T-cell (primary cell): Measurements from ENCODE around the gene SPATA13. TPM values are rescaled to one million over a fixed set of nuclear protein-coding genes. Genes with fewer than 3 reads are reported as not detected.
A peak's percentile ranks its signal among the peaks of the same experiment; 100 is the strongest.

Experiments
- ATAC-seq, 4 experiments: fragments of 200-7000 bp in 3 of 4; fragments of 150-1000 bp in 1 of 4; cut with Tn5 transposase; replicated peaks in 1 of 4; 1 replicate in 3 of 4; 2 replicates in 1 of 4; pipeline ENCODE4 v1.10.0; 2021; ENCODE audit warnings: moderate library complexity in 3 of 4, mild to moderate bottlenecking in 2 of 4, moderate number of reproducible peaks in 1 of 4
- CTCF ChIA-PET, 2 donors: fragments of 300-600 bp; sonication (Branson Sonifier 250); formaldehyde crosslinking; loops; one replicate each; lab custom pipeline; 2022; ENCODE audit warnings: antibody characterized with exemption in 2 of 2; lab: Charles Lee
- POLR2A ChIA-PET, 2 donors: fragments of 300-600 bp; sonication (Branson Sonifier 250); formaldehyde crosslinking; loops; one replicate each; lab custom pipeline; 2022; ENCODE audit warnings: antibody characterized with exemption in 2 of 2; lab: Charles Lee
- DNase-seq, 35 experiments: peaks; one replicate each; pipeline versions ENCODE4 v3.0.0 to v3.0.0-alpha.2; 2013 to 2023
- H3K27ac ChIP-seq: one replicate; pipeline ENCODE4 v1.5.1; 2013; ENCODE audit warnings: low read length
- H3K27me3 ChIP-seq, 2 experiments: replicated peaks in 1 of 2; 1 replicate in 1 of 2; 2 replicates in 1 of 2; pipeline versions ENCODE4 v1.6.1 to v1.7.0; 2013; ENCODE audit warnings: low read length in 1 of 2, mixed read lengths in 1 of 2; ENCODE audit not compliant: control insufficient read depth in 2 of 2, insufficient read depth in 2 of 2; ENCODE audit errors: extremely low read depth in 1 of 2
- H3K36me3 ChIP-seq, 2 donors: 1 replicate in 1 of 2; 2 replicates in 1 of 2; pipeline versions ENCODE4 v1.6.1 to v1.7.0; 2013; ENCODE audit warnings: low read length in 1 of 2; ENCODE audit not compliant: control insufficient read depth in 2 of 2, insufficient read depth in 1 of 2; ENCODE audit errors: extremely low read depth in 1 of 2
- H3K4me1 ChIP-seq, 2 experiments: 1 replicate in 1 of 2; 2 replicates in 1 of 2; pipeline versions ENCODE4 v1.6.1 to v1.7.0; 2013; ENCODE audit warnings: low read length in 2 of 2, mixed read lengths in 1 of 2; ENCODE audit not compliant: insufficient read depth in 2 of 2, control insufficient read depth in 1 of 2; ENCODE audit errors: extremely low read depth in 1 of 2
- H3K4me3 ChIP-seq, 2 donors: 1 replicate in 1 of 2; 2 replicates in 1 of 2; pipeline versions ENCODE4 v1.5.1 to v1.7.0; 2013; ENCODE audit warnings: mild to moderate bottlenecking in 2 of 2, low read length in 1 of 2, moderate library complexity in 1 of 2; ENCODE audit not compliant: control insufficient read depth in 1 of 2; ENCODE audit errors: extremely low read depth in 1 of 2
- H3K9me3 ChIP-seq: 2 replicates; pipeline ENCODE4 v1.7.0; 2013
- H3K27ac Mint-ChIP-seq, 2 donors: one replicate each; pipeline ENCODE4 v1.8.0; 2020 to 2021; ENCODE audit warnings: mild to moderate bottlenecking in 2 of 2, mixed read lengths in 2 of 2
- H3K27me3 Mint-ChIP-seq, 2 donors: one replicate each; pipeline ENCODE4 v1.8.0; 2021 to 2022; ENCODE audit warnings: mixed read lengths in 2 of 2
- H3K36me3 Mint-ChIP-seq: one replicate; pipeline ENCODE4 v1.8.0; 2021; ENCODE audit warnings: mixed read lengths
- H3K4me1 Mint-ChIP-seq, 3 donors: one replicate each; pipeline ENCODE4 v1.8.0; 2020 to 2022; ENCODE audit warnings: mixed read lengths in 3 of 3, mild to moderate bottlenecking in 1 of 3
- H3K4me3 Mint-ChIP-seq, 3 donors: one replicate each; pipeline ENCODE4 v1.8.0; 2020 to 2022; ENCODE audit warnings: mild to moderate bottlenecking in 3 of 3, mixed read lengths in 3 of 3, moderate library complexity in 3 of 3
- H3K9me3 Mint-ChIP-seq, 3 donors: one replicate each; pipeline ENCODE4 v1.8.0; 2020 to 2022; ENCODE audit warnings: mixed read lengths in 3 of 3
- WGBS: methylation state at CpG from one replicate; pipeline ENCODE4 v1.1.5; 2013; ENCODE audit warnings: missing lambda C conversion rate; ENCODE audit not compliant: insufficient coverage; 5-methylcytosine and 5-hydroxymethylcytosine counted together
- total RNA-seq, 35 experiments: library from RNA in 6 of 35; stranded (reverse) in 6 of 35; fragments of 120-200 nt in 1 of 35; gene quantifications; one replicate each; pipeline versions ENCODE4 v1.2.1 to v1.2.4 and lab custom pipeline; 2013 to 2026

Gene SPATA13
- total RNA-seq, 5 donors from 2014 or later (not counting 1 experiment from before 2014, with no cell fraction given): 90.3 to 109 (median 104) TPM

- Histone ChIP-seq H3K4me1 (no peaks in the 10 kb centered on the region), H3K4me3 (no peak overlapping the region), H3K9me3 (no peaks in the 10 kb centered on the region), H3K36me3 (no peaks in the 10 kb centered on the region), H3K27ac (no peak overlapping the region), H3K27me3 (no peaks in the 10 kb centered on the region)
- peaks cover 0 to 2% of the 10 kb centered on the region in 2 donors for H3K27me3 Mint-ChIP-seq
- ChIA-PET CTCF (interaction anchor here in 1 of 2 donors (0.6 kb wide), 1 partner anchor 474 kb away, joined by 4 read pairs; no protein-coding TSS in a partner anchor), POLR2A (no interaction called here)
- H3K36me3 Mint-ChIP-seq: no peaks in the 10 kb centered on the region
- peaks cover 0 to 9% (median 0%) of the 10 kb centered on the region in 3 donors for H3K4me1 Mint-ChIP-seq
- no peak overlapping the region for H3K27ac Mint-ChIP-seq
- H3K9me3 Mint-ChIP-seq: no peaks in the 10 kb centered on the region
- WGBS: 78% methylated on average over 1 of the region's 2 CpGs
- H3K4me3 Mint-ChIP-seq: no peak overlapping the region
- DNase-seq: no peak
- no peak for ATAC-seq
Measured at GRCh38 chr13:24151864-24152263, 8.7 kb upstream of the SPATA13 start.

DNA sequence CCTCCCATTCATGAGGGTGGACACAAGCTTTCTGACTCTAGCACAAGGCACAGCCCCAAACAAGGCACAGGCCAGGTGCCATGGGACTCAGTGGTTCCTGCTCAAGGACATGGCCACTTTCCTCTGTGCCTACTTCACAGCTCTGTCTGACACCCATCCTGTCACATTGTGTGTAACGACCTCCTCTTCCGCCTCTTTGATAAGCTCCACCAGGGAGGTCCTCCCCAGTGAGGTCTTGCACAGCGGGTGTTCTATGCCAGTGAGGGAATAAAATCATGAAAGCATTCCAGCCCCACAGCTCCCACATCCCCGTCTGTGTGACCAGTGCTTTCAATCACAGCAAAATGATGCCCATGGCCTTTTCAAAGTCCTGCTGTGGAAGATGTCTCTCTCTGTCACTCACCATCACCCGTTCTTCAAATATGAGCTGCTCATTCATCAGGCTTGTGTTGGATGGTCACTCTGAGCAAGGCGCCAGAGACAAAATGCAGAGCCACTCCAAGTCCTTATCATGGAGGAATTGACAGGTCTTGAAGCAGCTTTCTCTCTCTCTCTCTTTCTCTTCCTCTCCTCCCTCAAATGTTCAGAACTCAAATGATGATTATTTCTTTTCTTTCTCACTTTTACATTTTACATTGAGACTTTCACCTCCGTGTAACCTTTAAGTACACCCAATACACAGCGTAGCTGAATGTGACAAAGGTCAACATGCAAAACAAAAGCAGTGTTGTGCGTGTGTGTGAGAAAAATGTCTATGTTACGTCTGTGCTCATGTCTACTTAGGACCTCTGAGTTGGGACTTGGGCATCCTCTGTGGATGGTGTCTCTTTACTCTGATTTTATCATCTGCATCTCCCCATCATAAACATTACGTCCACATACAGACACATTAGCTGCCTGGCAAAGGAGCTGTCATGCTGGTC, 8.0 kb upstream of the SPATA13 start:
- no peak overlapping the region for H3K27ac Mint-ChIP-seq

GRCh38 chr13:24153347-24153746, 7.2 kb upstream of the SPATA13 start:
- H3K27ac ChIP-seq: no peak overlapping the region
- H3K36me3 ChIP-seq: no peaks in the 10 kb centered on the region
- ChIA-PET CTCF (no interaction called here), POLR2A (interaction anchor here in 1 of 2 donors (0.6 kb wide), 1 partner anchor 86 kb away, joined by 7 read pairs; no protein-coding TSS in a partner anchor)
- DNase-seq (no peak), ATAC-seq (no peak)
- Mint-ChIP-seq H3K4me3 (no peak overlapping the region), H3K9me3 (no peaks in the 10 kb centered on the region), H3K27ac (no peak overlapping the region), H3K36me3 (no peaks in the 10 kb centered on the region), H3K4me1 (peaks cover 0 to 9% (median 0%) of the 10 kb centered on the region in 3 donors), H3K27me3 (peaks cover 0 to 2% of the 10 kb centered on the region in 2 donors)
- H3K4me3 ChIP-seq: no peak overlapping the region
- no CpG with 5 or more reads among the region's 3 CpGs for WGBS
- no peaks in the 10 kb centered on the region for H3K27me3 ChIP-seq
- no peaks in the 10 kb centered on the region for H3K9me3 ChIP-seq
- no peaks in the 10 kb centered on the region for H3K4me1 ChIP-seq

More for the DNA sequence above, 8.0 kb upstream of the SPATA13 start:
- Histone ChIP-seq H3K27ac (no peak overlapping the region), H3K36me3 (no peaks in the 10 kb centered on the region), H3K4me3 (no peak overlapping the region), H3K9me3 (no peaks in the 10 kb centered on the region), H3K27me3 (no peaks in the 10 kb centered on the region), H3K4me1 (no peaks in the 10 kb centered on the region)
- no peak for ATAC-seq
- WGBS: 90% methylated on average over 5 of the region's 11 CpGs
- Mint-ChIP-seq H3K9me3 (no peaks in the 10 kb centered on the region), H3K4me1 (peaks cover 0 to 9% (median 0%) of the 10 kb centered on the region in 3 donors), H3K4me3 (no peak overlapping the region), H3K36me3 (no peaks in the 10 kb centered on the region), H3K27me3 (peaks cover 0 to 2% of the 10 kb centered on the region in 2 donors)
- POLR2A ChIA-PET: interaction anchor here in 1 of 2 donors (0.5 kb wide), 1 partner anchor 465 kb away, joined by 3 read pairs; no protein-coding TSS in a partner anchor
- DNase-seq: peak in 2 of 35 experiments; percentile 3 to 4
- CTCF ChIA-PET: interaction anchor here in 1 of 2 donors (0.6 kb wide), 1 partner anchor 66 kb away, joined by 6 read pairs; no protein-coding TSS in a partner anchor

- no peak overlapping the region for H3K27ac Mint-ChIP-seq
- ATAC-seq (no peak), DNase-seq (no peak)
- H3K9me3 Mint-ChIP-seq: no peaks in the 10 kb centered on the region
- no peaks in the 10 kb centered on the region for H3K27me3 Mint-ChIP-seq
- Histone ChIP-seq H3K36me3 (no peaks in the 10 kb centered on the region), H3K27ac (no peak overlapping the region), H3K4me1 (no peaks in the 10 kb centered on the region), H3K27me3 (no peaks in the 10 kb centered on the region), H3K9me3 (no peaks in the 10 kb centered on the region), H3K4me3 (no peak overlapping the region)
- 100% methylated on average over 2 of the region's 5 CpGs for WGBS
- ChIA-PET POLR2A (no interaction called here), CTCF (interaction anchor here in 1 of 2 donors (0.5 kb wide), 1 partner anchor 47 kb away, joined by 3 read pairs; no protein-coding TSS in a partner anchor)
- H3K4me3 Mint-ChIP-seq: no peak overlapping the region
- peaks cover 0 to 9% (median 0%) of the 10 kb centered on the region in 3 donors for H3K4me1 Mint-ChIP-seq
- H3K36me3 Mint-ChIP-seq: no peaks in the 10 kb centered on the region
Measured at GRCh38 chr13:24153979-24154701, 6.4 kb upstream of the SPATA13 start.

- Histone ChIP-seq H3K27ac (no peak overlapping the region), H3K9me3 (no peaks in the 10 kb centered on the region), H3K4me3 (no peak overlapping the region), H3K36me3 (no peaks in the 10 kb centered on the region), H3K27me3 (peaks cover 0 to 18% of the 10 kb centered on the region in 2 experiments), H3K4me1 (peaks cover 5 to 25% of the 10 kb centered on the region in 2 experiments)
- WGBS: no CpG with 5 or more reads among the region's 5 CpGs
- Mint-ChIP-seq H3K36me3 (no peaks in the 10 kb centered on the region), H3K27ac (no peak overlapping the region), H3K4me3 (no peak overlapping the region), H3K4me1 (peaks cover 13 to 22% (median 15%) of the 10 kb centered on the region in 3 donors), H3K9me3 (no peaks in the 10 kb centered on the region), H3K27me3 (peaks cover 3 to 4% of the 10 kb centered on the region in 2 donors)
- ChIA-PET CTCF (no interaction called here), POLR2A (no interaction called here)
- ATAC-seq (no peak), DNase-seq (no peak)
Measured at GRCh38 chr13:24159357-24159756, 1.2 kb upstream of the SPATA13 start.
